Keratinocyte (primary cell): ENCODE measurements around the gene NOL11. TPM values are rescaled to one million over a fixed set of nuclear protein-coding genes. Genes with fewer than 3 reads are reported as not detected.

ENCODE experiments used
- DNase-seq: peaks from one replicate; pipeline ENCODE4 v3.0.0-alpha.2; 2011; ENCODE audit warnings: low read depth, missing footprints, low spot score
- FAIRE-seq: peaks from 2 replicates; lab custom pipeline; 2011; peaks lifted over from hg19 to GRCh38; lab: Jason Lieb, UNC
- H2AFZ ChIP-seq: 2 replicates; pipeline ENCODE4 v1.6.0; 2012; ENCODE audit warnings: low read length, control low read depth, inconsistent platforms; ENCODE audit not compliant: control insufficient read depth
- H3K27ac ChIP-seq: 2 replicates; pipeline ENCODE4 v1.5.1; 2011; ENCODE audit warnings: low read length; ENCODE audit not compliant: control insufficient read depth, insufficient read depth
- H3K27me3 ChIP-seq: 3 replicates; pipeline ENCODE4 v1.6.0; 2011; ENCODE audit warnings: low read length; ENCODE audit not compliant: control insufficient read depth, insufficient read depth; ENCODE audit errors: extremely low read depth
- H3K36me3 ChIP-seq, 2 experiments: 2 replicates in 1 of 2; 3 replicates in 1 of 2; pipeline ENCODE4 v1.5.1; 2011; ENCODE audit warnings: low read length in 2 of 2, mild to moderate bottlenecking in 1 of 2; ENCODE audit not compliant: control insufficient read depth in 2 of 2, insufficient read depth in 2 of 2; ENCODE audit errors: extremely low read depth in 1 of 2
- H3K4me1 ChIP-seq: 3 replicates; pipeline ENCODE4 v1.5.1; 2011; ENCODE audit warnings: low read length; ENCODE audit not compliant: control insufficient read depth, insufficient read depth; ENCODE audit errors: extremely low read depth
- H3K4me2 ChIP-seq: 3 replicates; pipeline ENCODE4 v1.6.0; 2011; ENCODE audit warnings: low read depth, low read length; ENCODE audit not compliant: control insufficient read depth, insufficient read depth; ENCODE audit errors: extremely low read depth
- H3K4me3 ChIP-seq, 3 experiments: fragments of 200-600 bp in 1 of 3; sonication (generic) in 1 of 3; 2 replicates in 2 of 3; 3 replicates in 1 of 3; pipeline ENCODE4 v1.5.1; 2011 to 2016; ENCODE audit warnings: low read length in 3 of 3, mild to moderate bottlenecking in 3 of 3, control low read depth in 2 of 3, inconsistent platforms in 1 of 3, low read depth in 1 of 3, mixed read lengths in 1 of 3, mixed run types in 1 of 3, moderate library complexity in 1 of 3; ENCODE audit not compliant: control insufficient read depth in 2 of 3, insufficient read depth in 2 of 3; ENCODE audit errors: extremely low read depth in 1 of 3
- H3K79me2 ChIP-seq: 2 replicates; pipeline ENCODE4 v1.6.0; 2012; ENCODE audit warnings: low read length; ENCODE audit not compliant: control insufficient read depth, insufficient read depth
- H3K9ac ChIP-seq: 3 replicates; pipeline ENCODE4 v1.6.0; 2011; ENCODE audit warnings: low read length; ENCODE audit not compliant: control insufficient read depth, insufficient read depth; ENCODE audit errors: extremely low read depth
- H3K9me1 ChIP-seq: 3 replicates; pipeline ENCODE4 v1.6.0; 2011; ENCODE audit warnings: low read length; ENCODE audit not compliant: control insufficient read depth, insufficient read depth; ENCODE audit errors: extremely low read depth
- H3K9me3 ChIP-seq: 2 replicates; pipeline ENCODE4 v1.5.1; 2012; ENCODE audit warnings: low read depth, low read length; ENCODE audit not compliant: control insufficient read depth
- H4K20me1 ChIP-seq: 3 replicates; pipeline ENCODE4 v1.6.0; 2011; ENCODE audit warnings: low read length; ENCODE audit not compliant: control insufficient read depth, insufficient read depth; ENCODE audit errors: extremely low read depth
- CTCF ChIP-seq, 3 experiments: IDR thresholded peaks in 1 of 3; conservative IDR thresholded peaks in 1 of 3; optimal IDR thresholded peaks in 1 of 3; 2 replicates in 2 of 3; 3 replicates in 1 of 3; pipeline versions ENCODE3 to v1.5.1; 2011; ENCODE audit warnings: low read length in 3 of 3, mild to moderate bottlenecking in 3 of 3, moderate library complexity in 2 of 3, control low read depth in 1 of 3, inconsistent platforms in 1 of 3; ENCODE audit not compliant: insufficient read depth in 2 of 3; ENCODE audit errors: extremely low read depth in 1 of 3
- EZH2 ChIP-seq: IDR thresholded peaks from one replicate; pipeline ENCODE4 v1.6.1; 2012; ENCODE audit warnings: inconsistent platforms, mild to moderate bottlenecking, low read length, moderate library complexity
- dilution Hi-C: fragments of 300-500 bp; cut with MboI; formaldehyde crosslinking; loops from one replicate; pipeline ENCODE4 v1.7.0; 2020; ENCODE audit warnings: low sequenced_read_pairs; ENCODE audit not compliant: extremely low pct_ligation_motif_present
- polyA plus RNA-seq, 5 experiments: library from polyadenylated mRNA; depleted of rRNA in 3 of 5; stranded (reverse) in 3 of 5; stranded (forward) in 1 of 5; unstranded in 1 of 5; fragments of >200 nt; gene quantifications; 1 replicate in 1 of 5; 2 replicates in 3 of 5; 3 replicates in 1 of 5; pipeline versions ENCODE4 v1.2.1 to v1.2.3, GENCODE V29; 2011 to 2012; ENCODE audit warnings: missing spikeins in 2 of 5, low read depth in 1 of 5, low replicate concordance in 1 of 5

The NOL11 gene
- polyA plus RNA-seq, 1 donor (not counting 4 experiments of a cell fraction or from before 2014, with no cell fraction given) = 63.0 TPM

GRCh38 chr17:67672592-67673335, 45.0 kb upstream of the NOL11 start:
- dilution Hi-C loops = no loop called here
- FAIRE-seq = peak; percentile 60
- H3K4me1 ChIP-seq = peaks cover 3% of the 10 kb centered on the region

GRCh38 chr17:67675481-67675880, 42.3 kb upstream of the NOL11 start:
- Histone ChIP-seq H3K4me2 (no peak overlapping the region), H3K9me1 (no peaks in the 10 kb centered on the region), H3K4me1 (peaks cover 3% of the 10 kb centered on the region), H3K9me3 (no peaks in the 10 kb centered on the region), H4K20me1 (no peaks in the 10 kb centered on the region), H2AFZ (no peak overlapping the region), H3K79me2 (no peaks in the 10 kb centered on the region), H3K9ac (no peak overlapping the region), H3K27me3 (no peaks in the 10 kb centered on the region), H3K4me3 (no peak overlapping the region), H3K27ac (no peak overlapping the region), H3K36me3 (peaks cover 3 to 15% of the 10 kb centered on the region in 2 experiments)
- dilution Hi-C loops = no loop called here
- FAIRE-seq (no peak), DNase-seq (no peak)
- TF ChIP-seq CTCF (optimal IDR thresholded peaks at IDR 0.05 in 1 of 3, IDR thresholded peaks at IDR 0.05 in 1 of 3, conservative IDR thresholded peaks at IDR 0.05 in 1 of 3; ENCODE audit: extremely low read depth in 1 of 3, insufficient read depth in 2 of 3, low read length in 3 of 3) (no peak), EZH2 (no peak)

More at GRCh38 chr17:67672592-67673335, 45.0 kb upstream of the NOL11 start:
- Histone ChIP-seq H3K9ac (no peak overlapping the region), H3K36me3 (peaks cover 3 to 10% of the 10 kb centered on the region in 2 experiments), H3K79me2 (no peaks in the 10 kb centered on the region), H4K20me1 (no peaks in the 10 kb centered on the region), H3K9me1 (no peaks in the 10 kb centered on the region), H3K4me2 (no peak overlapping the region), H3K4me3 (no peak overlapping the region), H2AFZ (no peak overlapping the region), H3K27me3 (no peaks in the 10 kb centered on the region), H3K9me3 (no peaks in the 10 kb centered on the region), H3K27ac (no peak overlapping the region)
- no peak for DNase-seq
- TF ChIP-seq EZH2 = no peak
- TF ChIP-seq CTCF (optimal IDR thresholded peaks at IDR 0.05 in 1 of 3, IDR thresholded peaks at IDR 0.05 in 1 of 3, conservative IDR thresholded peaks at IDR 0.05 in 1 of 3; ENCODE audit: extremely low read depth in 1 of 3, insufficient read depth in 2 of 3, low read length in 3 of 3) = no peak
